Measurements from ENCODE around the gene VAPA. TPM values are rescaled to one million over a fixed set of nuclear protein-coding genes. Genes with fewer than 3 reads are reported as not detected.

Gene VAPA
- total RNA-seq, 1 experiment from 2014 or later, result 137 TPM

- Mint-ChIP-seq H3K27ac (no peak overlapping the region), H3K27me3 (ENCODE audit: low read depth) (peaks cover 3% of the 10 kb centered on the region; the same call in 1 of the 2 replicates), H3K9me3 (peaks cover 8% of the 10 kb centered on the region), H3K36me3 (peaks cover 7% of the 10 kb centered on the region), H3K4me1 (peaks cover 30% of the 10 kb centered on the region), H3K4me3 (no peak overlapping the region)
- TF ChIP-seq ZNF396 (CRISPR knock-in tag; IDR thresholded peaks at IDR 0.05; ENCODE audit: borderline replicate concordance) (no peak), FOXK1 (CRISPR knock-in tag; IDR thresholded peaks at IDR 0.05) (no peak), CREM (CRISPR knock-in tag; IDR thresholded peaks at IDR 0.05) (no peak), ATF1 (CRISPR knock-in tag; IDR thresholded peaks at IDR 0.05) (no peak), USF2 (CRISPR knock-in tag; IDR thresholded peaks at IDR 0.05) (no peak), ZNF232 (CRISPR knock-in tag; IDR thresholded peaks at IDR 0.05) (no peak), TEAD1 (CRISPR knock-in tag; IDR thresholded peaks at IDR 0.05) (no peak), RELA (CRISPR knock-in tag; IDR thresholded peaks at IDR 0.05; ENCODE audit: borderline replicate concordance) (no peak), ZNF281 (CRISPR knock-in tag; IDR thresholded peaks at IDR 0.05) (no peak), ZNF138 (CRISPR knock-in tag; conservative IDR thresholded peaks at IDR 0.05) (no peak), ZNF532 (CRISPR knock-in tag; IDR thresholded peaks at IDR 0.05; ENCODE audit: borderline replicate concordance) (no peak), MLX (CRISPR knock-in tag; IDR thresholded peaks at IDR 0.05) (no peak), OVOL2 (CRISPR knock-in tag; IDR thresholded peaks at IDR 0.05; ENCODE audit: borderline replicate concordance) (no peak), FOXJ3 (CRISPR knock-in tag; IDR thresholded peaks at IDR 0.05; ENCODE audit: borderline replicate concordance) (no peak), ARID4B (CRISPR knock-in tag; IDR thresholded peaks at IDR 0.05; ENCODE audit: borderline replicate concordance) (no peak), TEAD4 (CRISPR knock-in tag; IDR thresholded peaks at IDR 0.05) (no peak), SMAD3 (CRISPR knock-in tag; IDR thresholded peaks at IDR 0.05; ENCODE audit: borderline replicate concordance) (no peak), ETV6 (CRISPR knock-in tag; IDR thresholded peaks at IDR 0.05) (no peak)
- TF ChIP-seq, protein P1, sequence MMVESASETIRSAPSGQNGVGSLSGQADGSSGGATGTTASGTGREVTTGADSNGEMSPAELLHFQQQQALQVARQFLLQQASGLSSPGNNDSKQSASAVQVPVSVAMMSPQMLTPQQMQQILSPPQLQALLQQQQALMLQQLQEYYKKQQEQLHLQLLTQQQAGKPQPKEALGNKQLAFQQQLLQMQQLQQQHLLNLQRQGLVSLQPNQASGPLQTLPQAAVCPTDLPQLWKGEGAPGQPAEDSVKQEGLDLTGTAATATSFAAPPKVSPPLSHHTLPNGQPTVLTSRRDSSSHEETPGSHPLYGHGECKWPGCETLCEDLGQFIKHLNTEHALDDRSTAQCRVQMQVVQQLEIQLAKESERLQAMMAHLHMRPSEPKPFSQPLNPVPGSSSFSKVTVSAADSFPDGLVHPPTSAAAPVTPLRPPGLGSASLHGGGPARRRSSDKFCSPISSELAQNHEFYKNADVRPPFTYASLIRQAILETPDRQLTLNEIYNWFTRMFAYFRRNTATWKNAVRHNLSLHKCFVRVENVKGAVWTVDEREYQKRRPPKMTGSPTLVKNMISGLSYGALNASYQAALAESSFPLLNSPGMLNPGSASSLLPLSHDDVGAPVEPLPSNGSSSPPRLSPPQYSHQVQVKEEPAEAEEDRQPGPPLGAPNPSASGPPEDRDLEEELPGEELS (CRISPR knock-in tag; IDR thresholded peaks at IDR 0.05), result no peak
- TF ChIP-seq, protein P2, sequence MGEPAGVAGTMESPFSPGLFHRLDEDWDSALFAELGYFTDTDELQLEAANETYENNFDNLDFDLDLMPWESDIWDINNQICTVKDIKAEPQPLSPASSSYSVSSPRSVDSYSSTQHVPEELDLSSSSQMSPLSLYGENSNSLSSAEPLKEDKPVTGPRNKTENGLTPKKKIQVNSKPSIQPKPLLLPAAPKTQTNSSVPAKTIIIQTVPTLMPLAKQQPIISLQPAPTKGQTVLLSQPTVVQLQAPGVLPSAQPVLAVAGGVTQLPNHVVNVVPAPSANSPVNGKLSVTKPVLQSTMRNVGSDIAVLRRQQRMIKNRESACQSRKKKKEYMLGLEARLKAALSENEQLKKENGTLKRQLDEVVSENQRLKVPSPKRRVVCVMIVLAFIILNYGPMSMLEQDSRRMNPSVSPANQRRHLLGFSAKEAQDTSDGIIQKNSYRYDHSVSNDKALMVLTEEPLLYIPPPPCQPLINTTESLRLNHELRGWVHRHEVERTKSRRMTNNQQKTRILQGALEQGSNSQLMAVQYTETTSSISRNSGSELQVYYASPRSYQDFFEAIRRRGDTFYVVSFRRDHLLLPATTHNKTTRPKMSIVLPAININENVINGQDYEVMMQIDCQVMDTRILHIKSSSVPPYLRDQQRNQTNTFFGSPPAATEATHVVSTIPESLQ (CRISPR knock-in tag; IDR thresholded peaks at IDR 0.05), result no peak
- ChIA-PET POLR2A (no interaction called here), CTCF (no interaction called here)
- no peak for ATAC-seq
- no peak for DNase-seq (ENCODE audit: low spot score)
Measured at GRCh38 chr18:9871244-9871746, 42.5 kb upstream of the VAPA start.
